NAMALWA (cell line): Measurements from ENCODE around the gene PPP2R2B.

Experiments used
- DNase-seq: peaks from one replicate; pipeline ENCODE4 v3.0.0-alpha.2; 2015; ENCODE audit warnings: low spot score

The PPP2R2B gene

DNA sequence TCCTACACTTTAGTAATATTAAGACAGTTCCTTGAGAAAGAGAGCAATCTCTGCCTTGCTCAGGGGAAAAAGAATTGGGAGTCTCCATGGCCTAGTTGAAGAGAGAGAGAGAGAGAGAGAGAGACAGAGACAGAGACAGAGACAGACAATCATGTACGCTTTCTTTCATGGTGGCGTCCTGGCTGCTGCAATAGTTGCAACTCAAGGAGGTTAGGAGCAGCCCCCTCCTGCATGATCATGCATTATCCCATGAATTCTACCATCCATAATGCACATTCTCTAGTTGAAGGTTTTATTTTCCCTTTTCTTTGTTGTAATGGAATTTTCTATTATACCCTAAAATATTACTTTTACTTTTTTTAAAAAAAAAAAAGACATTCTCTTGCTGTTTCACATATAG lies 50.7 kb downstream of the PPP2R2B start:
- no peak for DNase-seq

DNA sequence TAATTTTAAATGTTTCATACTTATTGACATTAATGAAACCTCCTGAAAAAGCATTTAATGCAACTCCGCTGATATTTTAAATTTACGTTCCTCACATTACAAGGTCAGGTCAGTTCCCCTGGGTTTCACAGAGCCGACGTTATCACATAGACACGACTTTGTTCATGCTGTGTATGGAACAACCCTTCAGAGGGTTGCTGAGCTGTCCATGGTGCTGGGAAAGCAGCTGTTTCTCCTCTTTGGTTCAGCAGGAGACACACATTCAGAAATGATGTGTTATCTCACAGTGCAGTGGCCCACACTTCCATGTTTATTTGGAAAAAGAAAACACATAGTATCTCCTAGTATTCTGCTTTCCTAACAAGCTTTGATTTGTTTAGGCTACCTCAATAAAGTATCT lies 53.5 kb downstream of the PPP2R2B start:
- peak; percentile 7 for DNase-seq

DNA sequence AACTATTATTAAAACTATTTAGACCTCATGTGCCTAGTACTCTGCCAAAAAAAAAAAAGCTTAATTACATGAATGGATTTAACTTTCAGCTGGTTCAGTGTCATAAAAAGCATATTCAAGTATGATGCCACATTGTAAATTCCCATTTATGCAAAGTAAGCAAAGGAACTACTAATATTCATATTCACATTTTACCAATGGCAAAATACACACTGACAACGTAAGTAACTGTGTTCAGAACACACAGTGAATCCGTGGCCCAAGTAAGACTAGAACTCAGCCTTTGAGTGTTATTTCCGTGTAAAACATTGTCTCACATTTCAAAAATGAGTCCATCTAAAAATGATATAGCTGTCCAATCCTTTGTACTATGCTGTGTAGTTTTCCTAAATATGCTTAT lies 56.8 kb downstream of the PPP2R2B start:
- DNase-seq, result no peak

DNA sequence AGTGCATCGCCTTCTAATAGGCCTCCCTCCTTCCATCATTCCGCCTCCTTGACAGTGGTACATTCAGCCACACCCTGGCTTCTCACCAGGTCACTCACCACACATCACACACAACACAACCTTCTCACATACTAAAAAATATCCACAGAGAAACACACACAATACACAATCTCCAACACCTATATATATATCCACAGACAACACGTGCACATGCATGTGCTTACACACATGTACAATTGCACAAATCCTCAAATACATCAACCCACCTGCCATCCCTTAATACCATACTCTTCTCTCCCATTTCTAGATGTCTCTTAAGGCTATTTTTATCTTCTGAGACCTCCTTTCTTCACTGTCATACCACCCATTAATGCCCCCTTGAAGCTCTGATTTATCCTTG lies 57.6 kb downstream of the PPP2R2B start:
- DNase-seq, result no peak

DNA sequence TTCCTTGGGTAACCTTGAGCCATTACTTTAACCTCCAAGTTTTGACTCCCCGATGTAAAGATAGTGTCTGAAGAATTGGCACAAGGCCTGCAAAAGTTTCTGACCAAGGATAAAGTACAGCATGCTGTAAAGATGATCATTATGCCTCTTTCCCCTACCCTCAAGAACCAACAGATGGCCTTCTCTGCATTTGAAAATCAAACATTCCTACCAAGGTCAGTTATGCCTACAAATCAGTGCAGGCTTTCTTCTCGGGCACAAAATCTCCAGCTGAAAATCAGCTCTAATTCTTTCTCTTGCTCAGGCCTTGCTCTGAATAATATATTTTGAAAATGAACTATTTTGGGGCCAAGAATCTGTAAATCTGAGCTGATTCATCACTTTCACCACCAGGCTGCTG lies 59.7 kb downstream of the PPP2R2B start:
- no peak for DNase-seq

DNA sequence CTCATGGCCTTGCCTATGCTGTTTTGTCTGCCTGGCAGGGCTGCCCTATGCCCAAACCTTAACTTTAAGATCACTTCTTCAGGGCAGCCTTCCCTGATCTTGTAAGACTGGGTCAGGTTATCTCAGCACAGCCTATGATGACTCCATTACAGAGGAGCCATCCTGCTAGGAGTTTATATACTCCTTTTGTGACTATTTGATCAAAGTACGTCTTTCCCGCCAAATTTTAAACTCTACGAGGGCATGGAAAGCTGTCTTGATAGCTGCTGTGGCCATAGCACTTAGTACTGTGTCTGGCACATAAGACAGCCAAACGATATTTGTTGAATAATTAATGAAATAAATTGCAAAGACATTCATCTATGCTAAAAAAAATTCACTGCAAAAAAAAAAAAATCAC lies 60.6 kb downstream of the PPP2R2B start:
- DNase-seq, result no peak

DNA sequence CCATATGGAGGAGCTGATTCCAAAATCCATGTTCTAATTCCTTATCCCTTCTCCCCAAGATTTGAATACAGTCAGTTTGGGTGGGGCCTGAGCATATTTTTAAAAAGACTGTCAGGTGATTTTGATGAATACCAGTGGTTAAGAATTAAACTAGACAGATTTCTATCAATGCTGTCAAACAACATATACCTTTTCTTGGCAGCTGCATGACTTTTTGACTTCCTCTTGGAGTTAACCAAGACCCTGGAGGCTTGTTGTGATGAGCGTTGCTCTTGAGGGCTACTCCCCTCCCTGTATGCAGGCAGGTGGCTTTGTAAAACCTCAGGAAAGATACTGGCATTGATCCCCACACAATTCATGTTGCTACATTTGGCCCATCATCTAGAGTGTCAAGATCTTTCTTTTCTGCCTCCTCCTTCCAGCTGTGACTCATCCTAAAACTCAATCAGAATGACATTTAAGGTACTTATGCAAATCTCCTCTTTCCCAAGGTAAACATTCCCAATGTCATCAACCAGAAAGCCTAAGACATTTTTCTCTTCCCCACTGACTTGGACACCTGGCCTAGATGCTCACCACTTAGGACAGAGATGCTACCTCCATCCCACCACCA lies 61.7 kb downstream of the PPP2R2B start:
- DNase-seq, result no peak

DNA sequence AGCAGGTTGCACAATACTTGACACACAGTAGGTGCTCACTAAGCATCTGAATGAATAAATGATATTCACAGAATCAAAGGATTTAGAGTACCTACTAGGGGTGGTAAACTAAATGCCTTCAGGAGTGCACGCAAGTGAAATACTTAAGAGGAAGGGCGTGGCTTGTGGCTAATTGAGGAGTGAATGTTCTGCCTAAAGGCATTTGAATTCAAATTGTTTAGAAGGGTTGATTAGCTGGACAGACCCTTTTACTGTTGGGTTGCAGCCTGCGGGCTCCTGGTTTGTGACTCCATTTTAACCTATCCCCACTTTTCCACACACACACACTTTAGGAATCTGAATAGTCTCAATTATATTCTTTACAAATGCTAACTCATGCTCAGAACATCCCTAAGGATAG lies 63.1 kb downstream of the PPP2R2B start:
- no peak for DNase-seq

DNA sequence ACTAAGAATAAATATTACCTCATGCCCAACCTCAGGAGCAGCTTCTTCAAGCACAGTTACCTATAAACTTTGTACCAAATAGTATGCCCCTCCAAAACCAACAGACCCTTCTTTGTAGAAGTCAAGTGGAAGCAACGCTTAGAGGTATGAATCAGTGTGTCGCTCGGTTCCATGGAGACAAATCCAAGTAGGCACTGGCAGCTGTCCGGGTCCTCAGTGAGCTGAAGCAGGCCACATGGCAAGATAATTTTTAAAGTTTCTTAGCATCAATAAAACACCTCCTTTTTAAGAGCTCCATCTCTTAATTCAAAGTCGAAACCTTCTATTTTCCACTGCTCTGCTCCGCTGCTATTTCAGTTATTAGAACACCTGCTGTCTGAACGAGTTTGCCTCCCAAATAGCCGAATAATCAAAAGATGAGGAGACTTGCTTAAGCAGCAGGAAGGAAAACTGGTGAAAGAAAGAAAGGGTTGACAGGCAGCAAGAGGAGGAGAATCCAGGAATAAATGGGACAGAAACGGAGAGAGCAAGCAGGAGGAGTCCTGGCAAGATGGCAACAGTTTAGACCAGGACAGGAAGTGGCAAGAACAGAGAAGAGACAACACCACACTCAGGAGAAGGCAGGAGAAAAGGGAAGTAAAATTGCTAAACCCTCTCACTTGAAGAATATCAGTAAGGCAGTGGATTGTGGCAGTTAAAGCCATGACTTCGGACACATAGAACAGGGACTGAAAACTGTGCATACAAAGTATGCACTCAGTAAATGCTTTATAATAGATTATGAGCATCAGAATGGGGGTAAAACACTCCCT lies 65.0 kb downstream of the PPP2R2B start:
- DNase-seq, result no peak

DNA sequence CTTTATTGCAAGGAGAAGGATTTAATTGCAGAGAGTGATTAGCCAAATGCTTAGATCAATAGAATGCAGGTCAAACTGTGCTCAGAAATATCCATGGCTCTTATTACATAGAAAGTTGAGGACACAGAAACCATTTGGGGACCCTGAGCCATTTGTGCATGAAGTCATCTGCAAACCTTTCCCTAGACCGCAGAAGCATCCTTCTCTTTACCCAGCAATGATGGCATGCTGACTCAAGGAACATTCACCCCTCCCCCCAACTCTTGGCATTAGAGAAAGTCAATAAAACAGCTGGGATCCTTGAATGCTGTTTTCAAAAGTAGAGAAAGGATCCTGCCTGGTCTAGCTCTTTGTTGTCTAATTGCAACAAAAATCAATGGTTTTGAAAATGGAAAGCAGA lies 73.5 kb downstream of the PPP2R2B start:
- DNase-seq, result no peak

DNA sequence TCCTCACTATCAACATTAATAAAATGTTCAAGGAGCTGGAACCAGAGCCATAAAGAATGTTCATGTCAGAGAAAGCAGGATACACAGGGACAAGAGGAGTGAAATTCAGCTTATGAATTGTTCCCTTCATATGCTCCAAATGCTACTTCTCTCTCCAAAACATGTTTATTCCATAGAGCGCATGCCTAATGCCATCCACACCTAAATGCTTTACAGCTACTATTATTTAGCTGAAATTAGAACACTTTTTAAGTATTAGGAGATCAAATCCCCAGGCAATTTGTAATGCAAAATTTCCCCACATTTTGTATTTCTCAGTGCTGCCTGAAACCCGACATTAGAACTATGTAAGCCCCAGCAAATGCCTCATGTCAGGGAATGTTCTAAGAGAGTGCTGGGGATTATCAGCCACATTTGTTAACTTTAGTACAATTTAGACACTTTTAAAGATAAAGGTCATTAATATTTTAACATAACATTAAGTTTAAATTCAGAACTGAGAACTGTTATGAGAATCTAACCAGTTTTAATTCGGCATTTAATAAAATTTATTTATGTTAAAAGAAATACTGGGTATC lies 75.5 kb downstream of the PPP2R2B start:
- DNase-seq, result no peak

DNA sequence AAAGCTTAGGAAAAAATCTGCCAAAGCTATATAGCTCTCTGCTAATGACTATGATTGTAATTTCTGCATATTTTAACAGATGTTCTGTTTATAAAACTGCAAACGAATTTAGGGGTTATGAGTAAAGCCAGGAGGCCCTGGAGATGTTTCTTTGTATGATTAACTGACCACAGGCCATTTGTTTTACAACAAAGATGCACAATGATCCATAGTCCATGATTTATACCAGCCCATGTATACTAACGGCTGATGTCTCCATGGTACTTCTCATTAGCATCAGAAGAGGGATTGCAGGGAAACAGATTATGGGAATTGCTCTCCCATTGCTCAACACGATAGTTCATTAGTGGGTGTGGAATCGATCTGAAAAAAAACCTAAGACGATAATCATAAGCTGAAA lies 78.9 kb downstream of the PPP2R2B start:
- DNase-seq, result no peak

DNA sequence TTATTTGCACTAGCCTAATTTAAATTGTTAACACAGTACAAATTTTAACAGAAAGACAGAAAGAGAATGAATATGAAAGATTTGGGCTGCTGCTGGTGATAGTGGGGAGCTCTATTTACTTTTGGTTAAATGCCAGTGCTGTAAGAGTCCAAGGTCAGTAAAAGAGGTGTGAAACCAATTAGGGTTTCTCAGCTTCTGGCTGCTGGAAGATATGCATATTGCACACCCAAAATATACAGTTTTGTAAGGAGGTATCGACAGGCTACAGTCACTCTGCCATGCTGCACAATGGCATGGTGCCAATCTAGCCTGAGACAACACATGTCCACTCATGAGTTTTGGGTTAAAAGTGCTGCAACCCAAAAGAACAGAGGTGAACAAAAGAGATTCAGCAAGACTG lies 79.3 kb downstream of the PPP2R2B start:
- DNase-seq, result no peak

DNA sequence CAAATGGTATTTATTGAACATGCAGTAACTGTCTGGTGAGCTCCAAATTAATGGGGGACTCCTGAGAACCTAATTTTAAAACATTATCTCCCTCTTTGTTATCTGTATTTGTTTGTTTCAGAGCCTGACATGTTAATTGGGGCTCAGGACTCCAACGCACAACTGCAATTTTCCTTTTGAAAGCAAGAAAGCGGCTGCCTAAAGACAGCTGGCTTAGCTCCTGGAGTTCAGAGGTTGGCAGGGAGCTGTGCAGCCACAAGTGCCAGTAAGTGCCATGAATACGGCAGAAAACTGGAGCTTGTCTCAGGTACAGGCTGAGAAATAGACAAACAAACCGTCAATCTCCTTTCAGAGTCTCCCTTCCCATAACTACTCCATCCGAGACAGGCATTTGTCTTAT lies 80.9 kb downstream of the PPP2R2B start:
- DNase-seq, result no peak

DNA sequence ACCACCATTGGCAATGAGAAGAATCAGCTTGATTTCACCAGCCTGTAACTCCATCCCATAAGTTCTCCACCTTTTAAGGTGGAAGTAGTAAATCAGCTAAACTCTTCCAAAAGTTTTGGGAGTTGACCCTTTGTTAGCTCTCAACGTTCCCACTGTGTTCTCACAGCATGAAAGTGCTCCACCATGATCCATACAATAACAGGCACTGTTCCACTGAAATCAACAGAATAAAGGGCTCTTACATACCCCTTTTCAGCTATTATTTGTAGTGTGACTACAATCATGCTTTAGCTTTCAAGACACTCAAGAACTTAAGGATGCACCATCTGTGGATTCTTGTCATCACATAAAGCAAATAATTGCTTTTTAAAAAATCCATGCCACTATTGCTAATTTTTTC lies 81.6 kb downstream of the PPP2R2B start:
- no peak for DNase-seq

DNA sequence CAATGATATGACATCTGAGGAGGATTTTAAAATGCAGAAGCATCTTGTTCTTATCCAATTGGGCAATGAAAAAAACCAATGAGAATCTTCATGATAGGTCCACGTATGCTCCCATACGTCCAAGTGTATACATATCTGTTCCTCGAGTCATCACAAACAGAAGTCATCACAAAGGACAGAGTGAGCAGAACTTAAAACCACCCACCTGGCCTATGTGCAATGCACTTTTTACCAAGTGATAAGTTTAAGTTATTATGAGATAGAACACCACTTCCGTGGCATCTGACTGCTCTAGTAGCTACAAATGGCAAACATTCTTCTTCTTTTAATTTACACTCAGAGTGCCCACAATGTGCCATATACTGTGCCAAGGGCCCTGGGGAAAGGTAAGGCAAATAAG lies 82.4 kb downstream of the PPP2R2B start:
- no peak for DNase-seq

DNA sequence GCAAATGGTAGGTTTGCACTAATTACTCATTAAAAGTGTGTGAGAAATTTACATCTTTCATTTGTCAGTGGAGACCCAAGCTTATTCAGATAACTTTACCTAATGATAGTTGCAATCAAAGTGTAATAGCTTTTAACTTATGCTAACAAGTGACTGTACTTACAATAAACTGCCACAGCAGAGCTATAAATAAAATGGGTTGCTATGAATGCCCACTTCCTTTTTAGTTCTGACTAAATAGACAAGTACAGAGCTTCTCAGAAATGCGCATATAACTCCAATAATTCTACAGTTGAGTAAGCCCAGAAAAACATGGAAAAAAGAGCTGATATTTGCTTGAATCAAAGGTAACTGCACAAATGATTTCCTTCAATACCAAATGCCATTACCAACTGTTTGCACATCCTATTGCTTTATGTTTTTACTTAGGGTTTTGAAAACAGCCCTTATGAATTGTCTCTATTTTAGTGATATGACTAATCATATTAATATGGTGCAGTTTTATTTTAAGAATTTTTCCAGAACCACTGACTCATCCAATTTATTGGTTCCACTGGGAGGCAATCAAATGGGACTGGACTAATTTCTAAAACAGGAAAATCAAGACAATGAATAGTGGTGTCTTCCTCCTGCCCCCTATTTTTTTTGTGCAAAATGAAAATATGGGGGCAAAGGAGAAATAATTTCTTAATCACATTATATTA lies 84.1 kb downstream of the PPP2R2B start:
- no peak for DNase-seq

DNA sequence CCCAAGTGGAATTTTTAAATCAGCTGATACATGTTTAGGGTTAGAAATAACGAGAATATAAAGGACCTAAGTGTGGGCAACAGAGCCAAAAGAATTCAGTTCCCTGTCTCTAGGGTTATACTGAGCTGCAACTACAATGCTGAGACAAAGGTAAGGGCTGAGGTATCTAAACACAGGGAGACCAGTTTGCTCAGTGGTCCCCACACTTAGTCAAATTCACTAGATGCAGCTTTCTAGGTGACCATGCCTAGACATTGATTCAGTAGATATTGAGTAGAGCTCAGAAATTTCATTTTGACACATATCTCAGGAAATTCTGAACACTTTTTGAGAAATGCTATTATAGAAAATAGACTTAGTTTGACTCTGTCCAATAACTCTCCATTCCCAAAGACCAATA lies 84.8 kb downstream of the PPP2R2B start:
- no peak for DNase-seq

DNA sequence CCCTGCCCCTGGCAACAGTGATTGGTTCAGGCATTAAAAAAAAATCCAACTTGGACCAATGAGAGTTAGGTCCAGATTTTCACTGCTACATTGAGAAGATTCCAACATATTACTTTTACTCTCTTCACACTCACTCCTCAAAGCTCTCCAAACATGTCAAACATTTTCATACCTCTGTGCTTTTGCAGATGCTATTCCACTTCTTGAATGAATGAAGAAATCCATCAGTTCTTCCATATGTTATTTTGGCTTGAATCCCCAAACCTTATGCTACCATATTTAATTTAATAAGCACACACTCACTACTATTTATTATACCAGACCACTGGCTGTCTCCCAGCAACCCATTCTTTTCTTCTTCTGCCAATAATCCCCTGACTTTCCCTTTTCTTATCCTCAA lies 87.1 kb downstream of the PPP2R2B start:
- no peak for DNase-seq

DNA sequence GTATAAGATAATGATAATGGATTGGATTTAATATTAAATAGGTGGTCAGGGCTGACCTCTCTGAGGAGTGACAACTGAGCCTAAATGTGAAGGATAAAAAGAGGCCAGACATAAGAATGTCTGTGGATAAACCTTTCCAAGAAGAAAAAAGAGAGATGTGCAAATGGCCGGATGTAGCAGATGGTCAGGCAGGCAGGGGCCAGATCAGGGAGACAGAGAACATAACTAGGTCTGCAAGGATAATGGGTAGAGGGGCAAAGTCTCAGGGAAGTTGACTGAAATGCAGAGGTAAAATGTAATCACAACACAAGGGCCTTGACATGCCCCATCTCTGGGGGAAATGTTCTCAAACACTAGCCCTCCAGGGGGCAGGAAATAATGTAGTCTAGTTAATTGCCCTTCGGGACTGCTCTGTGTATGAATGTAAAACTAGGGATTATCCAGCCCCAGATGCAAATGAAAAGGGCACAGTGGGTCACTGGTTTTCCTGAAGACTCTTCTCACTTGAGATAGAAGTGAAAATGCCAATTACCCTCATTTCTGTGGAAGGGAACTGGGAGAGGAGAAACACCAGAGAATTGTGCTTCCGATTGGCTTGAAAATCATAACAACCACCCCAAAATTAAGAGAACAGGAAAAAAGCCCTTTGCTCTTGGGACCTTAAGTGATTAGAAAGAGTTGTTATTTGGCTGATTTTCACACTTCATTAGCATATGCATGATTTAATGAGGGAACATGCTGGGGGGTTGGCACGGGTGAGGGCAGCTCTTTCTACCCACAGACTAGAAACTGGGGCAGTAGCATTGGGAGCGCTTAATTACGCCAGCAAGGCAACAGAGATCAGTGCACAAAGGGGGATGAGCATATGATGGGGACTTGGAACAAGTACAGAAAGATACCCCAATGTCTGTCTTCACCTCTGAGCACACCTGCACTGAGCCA lies 88.6 kb downstream of the PPP2R2B start:
- DNase-seq, result no peak

DNA sequence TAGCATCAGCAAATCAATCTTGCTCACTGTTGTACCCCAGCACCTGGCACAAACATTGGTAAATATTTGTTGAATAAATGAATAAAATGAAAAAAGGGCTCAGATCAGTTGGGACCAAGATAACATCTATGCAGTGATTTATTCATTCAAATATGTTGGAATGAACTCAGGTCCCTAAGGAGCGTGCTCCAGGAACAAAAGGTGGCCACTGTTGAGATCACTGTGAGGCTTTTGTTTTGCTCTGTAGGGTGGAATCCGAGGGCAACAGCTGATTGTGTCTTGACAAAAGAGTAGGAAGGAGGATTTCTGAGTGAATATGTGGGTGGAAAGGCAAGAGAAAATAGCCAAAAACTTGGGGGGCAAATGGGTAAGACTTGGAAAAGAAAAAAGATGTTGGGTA lies 89.7 kb downstream of the PPP2R2B start:
- no peak for DNase-seq

DNA sequence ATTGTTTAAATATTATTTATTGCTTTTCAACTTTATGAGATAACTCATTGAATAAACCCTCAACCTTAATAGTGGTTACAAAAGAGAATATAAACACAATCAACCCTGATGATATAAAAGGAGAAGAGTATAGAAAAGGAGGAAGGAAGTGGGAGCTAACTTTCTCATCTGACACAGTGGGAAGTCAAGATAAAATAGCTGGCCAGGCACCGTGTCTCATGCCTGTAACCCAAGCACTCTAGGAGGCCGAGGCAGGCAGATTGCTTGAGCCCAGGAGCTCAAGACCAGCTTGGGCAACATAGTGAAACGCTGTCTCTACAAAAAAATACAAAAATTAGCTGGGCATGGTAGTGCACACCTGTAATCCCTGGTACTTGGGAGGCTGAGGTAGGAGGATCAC lies 93.5 kb downstream of the PPP2R2B start:
- DNase-seq, result no peak
